Islet of Langerhans (tissue), 1 donor: ENCODE measurements around the gene FAM237A.

ENCODE experiments used
- FAIRE-seq: peaks from one replicate; lab custom pipeline; 2011; peaks lifted over from hg19 to GRCh38; lab: Jason Lieb, UNC

Gene FAM237A

DNA sequence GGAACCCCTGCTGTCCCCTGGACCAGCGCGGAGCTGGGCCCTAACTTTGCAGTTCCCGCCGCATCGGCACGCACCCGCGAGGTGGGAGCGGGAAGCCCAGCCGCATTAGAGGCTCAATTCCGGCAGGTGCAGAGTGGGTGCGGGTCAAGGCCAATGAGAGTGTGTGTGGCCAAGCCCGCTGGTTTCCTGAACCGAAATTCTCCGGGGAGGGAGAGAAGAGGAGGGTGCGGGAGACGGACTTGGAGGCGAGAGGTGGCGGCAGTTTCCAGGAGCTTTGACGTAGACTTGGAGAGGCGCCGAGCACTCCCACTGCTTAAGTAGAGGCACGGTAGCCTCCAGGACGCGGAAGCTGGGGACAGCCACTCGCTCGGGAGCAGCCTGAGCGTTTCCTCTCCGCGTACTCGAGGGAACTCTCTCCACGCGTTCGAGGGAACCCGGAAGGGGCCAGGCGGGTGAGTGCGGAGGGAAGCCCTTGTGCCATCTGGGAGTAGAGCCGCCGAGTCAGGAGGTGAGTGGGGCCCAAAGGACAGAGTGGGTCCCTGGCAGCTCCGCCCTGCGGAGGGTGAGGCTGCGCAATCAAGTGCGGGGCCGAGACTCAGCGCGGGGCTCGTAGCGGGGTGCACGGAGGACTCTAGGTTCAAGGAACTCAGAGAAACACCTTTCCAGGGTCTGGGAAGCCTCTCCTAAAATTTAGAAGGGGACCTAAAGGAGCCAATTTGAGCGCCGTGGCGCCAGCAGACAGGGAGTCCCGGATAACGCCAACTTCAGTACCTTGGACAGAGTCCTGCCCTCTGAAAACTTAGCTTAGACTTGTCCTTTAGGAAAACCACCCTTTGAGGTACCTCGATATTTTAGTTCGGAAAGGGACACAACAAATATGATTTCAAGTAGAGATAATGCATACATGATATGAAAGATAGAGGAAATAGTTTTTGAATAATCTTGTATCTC, at the start of gene FAM237A:
Gene FAM237A, plus strand, starts transcription at position 413 of the 951 bp plus-strand sequence. CDS start 1,750 bp downstream, outside the sequence.
- no peak for FAIRE-seq

DNA sequence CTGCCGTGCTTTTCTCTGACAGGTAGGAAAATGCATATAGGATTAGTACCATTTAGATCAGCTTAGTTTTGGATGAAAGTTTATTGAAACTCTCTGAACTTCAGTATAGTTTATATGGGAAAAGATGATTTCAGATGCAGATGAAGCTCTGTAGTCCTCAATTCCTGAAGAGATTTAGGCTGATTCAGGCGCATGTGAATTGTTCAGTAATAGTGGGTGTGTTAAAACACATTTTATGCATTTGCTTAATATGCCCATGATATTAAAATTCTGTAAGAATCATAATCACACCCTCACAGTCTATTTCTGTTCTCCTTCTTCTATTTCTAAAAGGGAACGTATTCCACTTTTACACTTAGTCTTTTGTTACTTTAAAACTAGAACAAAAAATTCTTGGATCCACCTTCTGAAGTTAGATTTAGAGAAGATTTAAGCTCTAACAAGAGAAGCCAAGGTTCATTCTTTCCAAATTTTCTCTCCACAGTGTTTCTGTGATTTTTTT, 44.5 kb upstream of the FAM237A start:
- no peak for FAIRE-seq

DNA sequence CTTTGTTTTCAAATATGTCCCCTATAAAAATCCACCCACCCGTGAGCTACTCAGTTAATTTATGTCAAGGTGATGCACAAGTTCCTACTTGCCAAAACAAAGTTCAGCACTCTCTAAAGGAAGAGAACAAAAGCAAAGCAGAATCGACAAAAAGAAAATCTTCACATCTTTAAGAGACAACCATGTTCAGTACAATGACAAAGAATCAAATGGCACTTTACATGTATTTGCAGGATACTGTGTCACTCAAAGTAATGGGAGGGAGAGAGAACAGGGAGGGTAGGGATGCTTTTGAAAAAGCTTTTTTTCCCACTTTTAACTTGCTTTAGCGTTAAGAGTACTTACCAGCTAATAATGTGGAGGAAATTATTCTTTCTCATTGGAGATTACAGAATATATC, 39.0 kb upstream of the FAM237A start:
- no peak for FAIRE-seq

DNA sequence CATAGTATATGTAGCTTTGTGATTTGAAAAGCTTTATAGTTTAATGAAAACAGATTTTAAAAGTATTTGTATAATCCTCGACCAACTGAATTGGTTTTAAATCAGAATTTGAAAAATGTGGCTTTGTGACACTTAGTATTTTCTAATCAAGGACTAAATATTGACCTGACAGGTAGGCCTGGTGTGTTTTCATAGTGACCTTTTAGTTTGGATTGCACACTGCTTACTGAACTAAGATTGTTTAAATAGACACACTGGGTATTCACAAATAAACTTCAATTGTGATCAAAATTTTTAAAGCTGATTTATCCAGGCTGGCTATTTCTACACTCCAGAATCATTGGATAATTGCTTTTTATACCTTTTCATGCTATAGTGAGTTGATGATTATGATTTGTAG, 31.8 kb upstream of the FAM237A start:
- FAIRE-seq, result no peak

DNA sequence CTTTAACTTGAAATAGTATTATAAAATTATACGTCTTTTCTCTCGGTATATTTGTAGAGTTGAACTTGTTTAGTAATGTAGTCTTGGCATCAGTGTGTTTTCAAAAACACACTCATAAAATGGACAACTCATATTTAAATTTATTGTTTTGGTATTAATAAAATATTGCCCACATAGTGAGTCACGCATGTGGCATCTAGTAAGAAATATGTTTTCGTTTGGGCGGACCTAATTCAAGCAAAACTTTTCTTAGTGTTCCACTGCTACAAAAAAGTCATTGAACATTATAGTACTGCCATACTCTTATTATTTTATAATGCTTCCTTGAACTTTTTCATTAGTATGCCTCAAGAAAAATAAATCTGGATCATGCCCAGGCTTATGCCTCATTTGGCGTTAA, 31.1 kb upstream of the FAM237A start:
- FAIRE-seq, result no peak

DNA sequence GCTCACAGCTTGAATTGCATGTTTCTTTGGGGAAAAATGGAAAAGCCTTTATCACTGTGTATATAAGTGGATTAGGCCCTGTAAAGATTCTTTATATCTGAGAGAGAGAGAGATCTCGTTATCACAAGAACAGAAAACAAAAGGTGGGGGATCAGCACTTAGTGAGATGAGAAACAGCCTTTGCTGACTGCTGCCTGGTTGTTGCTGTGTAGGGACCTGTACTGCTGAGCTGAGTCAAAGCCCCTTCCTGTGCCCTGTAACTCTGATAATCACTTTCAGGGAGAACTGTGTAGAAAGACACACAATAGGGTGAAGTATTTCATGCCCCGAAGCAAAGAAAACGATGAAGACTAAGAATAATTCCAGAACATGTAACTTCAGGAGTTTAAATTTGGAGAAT, 30.6 kb upstream of the FAM237A start:
- no peak for FAIRE-seq

DNA sequence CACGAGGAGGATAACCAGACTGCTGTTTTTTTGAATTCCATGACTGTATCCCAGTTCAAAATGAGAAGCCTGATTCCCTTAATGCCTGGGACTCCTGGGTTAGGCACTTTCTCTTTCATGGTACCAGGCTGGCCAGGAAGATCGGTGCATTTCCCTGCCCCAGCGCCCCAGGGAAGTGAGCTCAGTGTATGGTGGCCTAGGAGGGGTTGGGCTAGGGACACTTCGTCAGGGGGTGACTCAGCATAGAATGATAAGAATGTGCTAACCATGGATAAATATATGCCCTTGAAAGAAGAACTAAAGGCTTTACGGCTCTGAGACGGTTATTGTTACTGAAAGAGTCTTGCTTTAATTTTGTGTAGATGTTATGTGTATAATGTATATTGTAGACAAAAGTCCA, 27.5 kb upstream of the FAM237A start:
- no peak for FAIRE-seq

DNA sequence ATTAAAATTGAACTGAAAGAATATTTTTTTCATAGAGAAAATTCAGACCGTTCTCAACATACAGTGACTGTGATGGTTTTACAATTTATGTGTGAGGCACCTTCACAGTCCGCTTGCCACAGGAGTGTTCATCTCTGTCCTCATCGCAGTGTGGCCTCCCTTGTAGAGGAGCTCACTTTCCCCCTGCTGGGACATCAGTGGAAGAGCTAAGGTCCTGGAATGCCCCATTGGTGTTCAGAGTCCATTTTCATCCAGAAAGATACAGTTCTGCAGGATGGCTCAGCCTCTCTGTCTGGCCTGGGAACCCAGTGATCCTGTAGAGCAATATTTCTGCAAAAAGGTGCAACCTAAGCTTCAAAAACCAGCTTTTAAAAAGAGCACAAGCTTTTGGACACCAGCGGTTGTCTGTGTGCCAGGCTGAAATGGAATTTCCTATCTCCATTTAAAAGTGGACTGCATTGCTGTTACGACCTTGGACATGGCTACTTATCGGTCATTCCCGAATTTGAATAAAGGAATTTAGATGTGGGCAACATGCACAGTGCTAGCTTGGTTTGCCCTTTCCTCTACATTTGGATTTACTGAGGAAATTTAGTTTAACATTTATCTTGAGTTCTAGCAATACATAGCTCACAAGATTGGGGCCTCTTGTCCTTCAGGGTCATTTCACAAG, 26.7 kb upstream of the FAM237A start:
- no peak for FAIRE-seq

DNA sequence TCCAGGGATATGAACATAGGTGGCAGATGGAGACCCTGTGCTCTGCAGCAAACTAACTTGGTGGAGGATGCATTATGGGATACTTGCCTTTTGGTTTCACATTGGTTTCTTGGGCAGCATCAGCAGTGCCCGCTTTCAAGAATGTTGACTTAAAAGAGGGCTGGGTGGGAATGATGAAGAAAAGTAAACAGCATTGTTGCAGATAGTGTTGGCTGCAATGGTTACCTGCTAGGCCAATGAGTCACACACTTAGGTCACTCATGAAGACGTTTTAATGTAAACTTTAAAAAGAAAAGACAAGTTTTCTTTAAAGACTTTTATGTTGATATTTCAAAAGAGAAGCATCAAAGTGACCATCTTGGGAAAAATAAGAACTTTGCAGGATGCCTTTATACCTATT, 26.1 kb upstream of the FAM237A start:
- no peak for FAIRE-seq

DNA sequence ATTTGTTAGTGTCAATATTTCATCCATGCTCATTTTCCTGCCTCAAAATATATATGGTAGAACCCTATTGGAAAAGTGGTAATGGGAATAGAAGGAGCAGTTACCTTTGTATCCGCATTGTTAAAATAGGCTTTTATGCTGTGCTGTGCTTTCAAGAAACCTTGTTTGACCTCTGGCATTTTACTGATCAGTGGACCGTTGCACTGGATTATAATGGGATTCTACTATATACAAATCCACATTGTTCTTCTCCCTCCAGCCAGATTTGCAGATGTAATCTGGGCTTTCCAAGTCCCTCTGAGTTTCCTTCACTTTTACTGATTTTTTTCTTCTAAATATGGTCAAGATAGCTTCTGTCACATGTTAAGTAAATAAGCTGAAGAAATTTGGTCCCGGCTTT, 23.3 kb upstream of the FAM237A start:
- no peak for FAIRE-seq

DNA sequence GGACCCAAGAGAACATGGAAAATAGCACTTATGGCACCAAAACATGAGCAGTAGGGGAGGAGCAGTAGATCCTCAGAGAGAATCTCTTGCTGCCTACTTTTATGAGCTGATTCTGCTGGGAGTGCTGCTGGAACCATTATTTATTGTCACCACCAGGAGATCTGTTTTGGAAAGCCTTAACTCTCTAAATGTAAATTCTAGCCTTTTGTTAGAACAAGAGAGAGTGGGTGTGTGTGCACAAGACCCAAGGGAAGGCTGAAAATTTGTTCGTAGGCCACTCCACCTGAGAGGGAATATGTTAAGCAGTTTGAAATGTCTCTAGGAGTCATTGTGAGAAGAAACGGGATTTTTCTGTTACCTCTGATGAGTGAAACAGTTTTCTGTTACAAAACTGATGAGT, 16.2 kb upstream of the FAM237A start:
- no peak for FAIRE-seq

DNA sequence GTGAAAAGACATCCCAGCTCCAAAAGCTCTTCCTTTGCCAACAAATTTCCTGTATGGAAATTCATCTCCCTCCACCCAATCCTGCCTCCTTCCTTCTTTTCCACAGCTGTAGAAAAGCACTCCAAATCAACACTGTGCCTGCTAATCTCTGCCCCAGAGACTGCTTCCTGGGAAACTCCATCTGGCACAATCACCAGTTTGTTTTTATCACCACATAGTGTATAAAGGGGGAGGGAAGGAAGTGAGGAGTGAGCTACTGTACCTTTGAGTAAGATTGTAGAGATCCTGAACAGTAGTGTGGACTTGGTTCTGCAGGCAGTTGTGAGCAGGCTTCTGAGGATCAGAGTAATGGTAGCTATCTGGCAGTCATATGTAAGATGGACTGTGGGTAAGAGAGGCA, 14.7 kb upstream of the FAM237A start:
- FAIRE-seq, result no peak

DNA sequence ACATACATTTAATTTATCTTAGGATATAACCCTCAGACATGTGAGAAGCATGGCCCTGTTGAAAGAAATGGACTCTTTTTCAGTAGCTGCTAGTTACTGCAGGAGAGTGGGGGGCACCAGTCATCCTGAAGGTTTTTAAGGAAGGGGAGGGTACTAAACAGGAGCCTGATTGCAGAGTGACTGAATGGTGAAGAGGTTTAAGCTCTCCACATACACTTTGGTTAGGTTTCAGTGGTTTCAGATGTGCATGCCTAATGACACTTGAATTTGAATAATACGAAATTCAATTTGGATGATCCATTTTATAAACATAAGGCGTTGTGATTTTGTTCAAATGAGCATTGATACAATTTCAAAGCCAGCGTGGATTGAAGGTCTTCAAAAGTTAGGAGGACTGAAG, 10.9 kb upstream of the FAM237A start:
- no peak for FAIRE-seq

DNA sequence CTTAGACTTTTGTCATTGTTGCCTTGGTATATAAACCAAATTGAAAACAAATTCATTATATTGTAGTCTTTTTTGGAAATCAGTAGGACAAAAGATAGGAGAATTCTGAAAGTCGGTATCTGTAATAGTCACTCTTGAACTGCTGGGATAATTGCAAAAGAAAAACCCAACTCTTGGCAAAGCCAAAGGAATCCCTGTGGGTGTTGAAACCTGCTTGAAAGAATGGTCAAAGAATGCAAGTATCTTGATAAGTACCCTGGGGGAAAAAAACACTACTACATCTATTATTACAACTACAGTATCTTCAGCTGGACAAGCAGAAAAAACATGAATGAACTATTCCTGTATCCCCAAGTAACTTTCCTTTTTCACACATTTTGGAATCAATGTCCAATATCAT, 7.3 kb upstream of the FAM237A start:
- no peak for FAIRE-seq

DNA sequence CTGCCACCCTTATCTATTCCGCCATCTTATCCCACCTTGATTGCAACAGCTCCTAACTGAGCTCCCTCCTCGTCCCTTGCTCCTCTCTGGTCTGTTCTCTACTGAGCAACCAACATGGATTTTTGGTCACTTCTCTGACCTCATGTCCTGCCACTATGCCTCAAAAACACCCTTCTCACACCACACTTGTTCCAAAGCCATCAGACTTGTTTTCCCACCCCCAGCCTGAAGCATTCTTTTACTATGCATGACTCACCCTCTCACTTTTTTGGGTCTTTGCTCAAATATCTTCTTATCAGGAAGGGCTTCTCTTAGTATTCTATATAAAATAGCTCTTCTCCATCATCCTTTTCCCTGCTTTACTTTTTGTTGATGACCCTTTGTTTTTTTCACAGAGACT, 2.7 kb upstream of the FAM237A start:
- no peak for FAIRE-seq

DNA sequence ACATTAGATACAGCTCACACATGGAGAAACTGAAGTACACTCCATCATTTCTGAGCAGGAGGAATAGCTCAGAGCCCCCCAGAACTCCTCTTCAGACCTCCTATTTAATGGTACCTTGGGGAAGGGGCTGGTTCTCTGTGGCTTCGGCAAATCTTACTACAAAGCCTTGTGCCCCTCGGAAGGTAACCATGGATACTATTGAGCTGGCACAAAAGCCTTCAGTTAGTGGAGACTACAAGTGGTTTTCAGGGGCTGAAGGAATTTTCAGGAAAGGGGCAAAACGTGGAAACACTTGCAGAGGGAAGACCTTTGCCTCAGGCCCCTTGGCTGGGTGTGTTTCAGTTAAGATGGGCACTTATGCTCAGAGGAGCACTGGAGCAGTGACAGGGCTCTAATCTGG, 1.1 kb upstream of the FAM237A start:
- FAIRE-seq, result no peak

DNA sequence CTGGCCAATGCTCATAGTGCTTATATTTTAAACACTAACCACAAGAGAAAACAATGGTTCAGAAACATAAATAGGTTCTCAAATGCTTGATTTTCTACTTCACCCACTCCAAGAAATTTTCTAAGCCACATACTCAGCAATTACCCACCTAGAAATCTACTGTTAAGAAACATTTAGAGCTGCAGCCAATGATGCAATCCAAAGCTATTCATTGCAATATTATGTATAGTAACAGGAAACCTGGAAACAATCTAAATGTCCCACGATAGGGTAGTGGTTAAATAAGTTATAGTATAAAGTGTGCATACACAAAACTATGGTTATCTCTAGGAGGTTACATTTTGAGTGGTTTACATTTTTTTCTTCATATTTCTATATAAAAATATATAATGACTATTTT, 5.7 kb downstream of the FAM237A start:
- no peak for FAIRE-seq

DNA sequence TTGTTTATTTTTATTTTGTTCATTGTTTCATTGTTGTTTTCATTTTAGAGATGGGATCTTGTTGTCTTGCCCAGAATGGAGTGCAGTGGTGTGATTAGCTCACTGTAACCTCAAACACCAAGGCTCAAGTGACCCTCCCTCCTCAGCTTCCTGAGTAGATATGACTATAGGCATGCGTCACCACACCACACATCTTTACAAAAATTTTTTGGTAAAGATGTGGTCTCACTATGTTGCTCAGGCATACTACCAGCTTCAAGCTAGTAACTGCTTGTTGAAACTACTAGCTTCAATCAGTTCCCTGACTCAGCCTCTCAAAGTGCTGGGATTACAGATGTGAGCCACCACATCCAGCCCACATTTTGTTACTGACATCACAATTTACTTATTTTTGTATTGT, 14.8 kb downstream of the FAM237A start:
- FAIRE-seq, result no peak

DNA sequence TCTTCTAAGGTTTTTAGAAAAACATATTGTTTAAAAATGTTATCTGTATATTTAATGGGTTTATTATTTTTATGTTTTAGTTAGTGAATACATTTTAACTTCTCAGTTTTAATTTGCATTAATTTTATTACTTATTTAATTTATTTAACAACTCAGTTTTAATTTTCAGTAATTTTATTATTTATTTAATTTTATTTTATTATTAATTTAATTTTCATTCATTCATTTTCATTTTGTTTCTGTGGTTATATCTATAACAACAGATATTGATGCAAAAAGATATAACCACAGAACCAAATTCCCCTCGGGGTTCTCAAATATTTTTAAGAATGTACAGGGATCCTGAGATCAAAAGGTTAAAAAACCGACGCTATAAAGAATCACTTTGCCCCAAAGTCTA, 23.0 kb downstream of the FAM237A start:
- no peak for FAIRE-seq

DNA sequence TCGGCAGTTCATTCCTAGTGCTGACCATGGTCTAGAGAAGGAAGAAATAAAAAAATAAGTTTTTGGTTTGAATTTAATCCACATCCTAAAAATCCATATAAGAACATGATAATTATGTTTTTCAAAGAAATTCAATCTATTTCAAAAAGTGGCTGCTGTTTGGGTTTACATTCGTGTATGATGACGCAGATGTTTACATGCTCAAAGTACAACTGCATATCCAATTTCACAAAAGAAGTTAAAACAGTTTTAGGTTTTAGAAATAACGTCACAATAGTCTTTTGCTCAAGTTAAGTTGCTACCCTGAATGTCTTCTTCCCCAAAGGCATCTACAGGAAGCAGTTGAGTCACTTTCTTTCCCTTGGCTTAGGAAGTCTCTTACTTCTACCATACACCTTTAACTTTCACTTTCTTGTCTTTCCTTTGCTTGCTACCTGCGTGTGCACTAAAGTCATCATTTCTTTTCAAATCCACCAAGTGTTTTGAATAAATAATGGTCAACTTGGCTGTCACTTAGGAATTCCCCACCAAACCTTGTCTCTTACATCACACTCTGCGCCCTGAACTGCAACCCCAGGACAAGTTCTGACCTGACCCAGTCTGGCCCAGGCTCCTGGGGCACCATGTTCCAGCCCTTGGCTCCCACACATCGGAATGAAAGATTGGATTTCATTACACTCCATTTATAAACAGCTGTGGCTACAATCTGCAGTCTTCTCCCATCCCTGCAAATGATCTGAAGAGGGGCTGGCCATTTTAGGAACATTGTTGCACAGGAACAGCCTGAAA, 28.4 kb downstream of the FAM237A start:
- FAIRE-seq, result no peak

DNA sequence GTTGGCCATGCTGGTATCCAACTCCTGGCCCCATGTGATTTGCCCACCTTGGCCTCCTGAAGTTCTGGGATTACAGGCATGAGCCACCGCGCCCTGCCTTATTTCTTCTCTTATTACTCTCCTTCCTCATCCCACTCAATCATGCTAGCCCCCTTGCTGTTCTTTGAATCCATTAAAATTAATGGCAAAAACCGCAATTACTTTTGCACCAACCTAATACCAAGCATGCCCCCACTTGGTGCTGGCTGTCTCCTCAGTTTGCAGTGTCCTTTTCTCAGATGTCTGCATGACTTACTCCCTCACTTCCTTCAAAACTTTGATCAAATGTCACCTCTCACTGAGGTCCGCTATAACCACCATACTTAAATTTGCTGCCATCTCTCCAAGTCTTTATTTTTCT, 41.3 kb downstream of the FAM237A start:
- no peak for FAIRE-seq

DNA sequence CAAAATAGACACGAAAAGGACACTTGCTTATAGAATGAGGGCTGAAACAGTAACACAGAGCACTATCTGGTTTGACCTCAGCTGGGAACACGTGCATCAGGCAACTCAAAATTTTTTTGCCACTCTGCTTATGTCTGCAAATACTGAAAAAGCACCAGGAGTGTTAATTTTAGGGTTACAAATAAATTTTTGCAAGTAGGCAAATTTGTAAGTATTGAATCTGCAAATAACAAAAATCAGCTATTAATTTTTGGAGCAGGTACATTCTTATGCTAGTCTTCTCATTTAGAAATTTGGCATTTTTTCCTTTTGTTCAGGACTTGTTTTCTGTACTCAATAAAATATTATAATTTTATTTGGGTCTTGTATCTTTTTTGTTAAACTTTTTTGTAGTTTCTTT, 46.2 kb downstream of the FAM237A start:
- no peak for FAIRE-seq

DNA sequence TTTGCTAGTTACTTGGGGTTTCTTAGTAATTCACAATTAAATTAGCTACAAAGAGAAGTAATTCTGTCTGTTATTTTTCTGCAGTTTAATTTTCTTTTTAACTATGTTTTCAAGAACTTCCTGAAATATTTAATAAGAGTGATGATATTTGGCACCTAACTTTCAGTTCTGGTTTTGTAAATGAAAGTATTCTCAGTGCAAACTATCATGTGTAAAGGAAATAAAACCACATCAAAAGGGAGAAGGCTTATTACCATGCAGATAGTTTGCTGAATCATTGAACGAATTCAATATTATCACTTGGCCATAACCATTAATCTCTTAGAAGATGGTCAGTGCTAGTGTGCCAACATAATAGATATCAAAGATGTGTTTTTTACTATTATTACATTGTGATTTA, 46.7 kb downstream of the FAM237A start:
- no peak for FAIRE-seq
